ENCODE results near the gene DACT3. TPM values are rescaled to one million over a fixed set of nuclear protein-coding genes. Genes with fewer than 3 reads are reported as not detected.
"Not testable (repeated sequence)": the region's sequence is repeated elsewhere in the genome, so short reads cannot be mapped to it uniquely, and the experiment has no call there.

The DACT3 gene
- total RNA-seq, 1 donor from 2014 or later = 14.5 TPM

- no peak for DNase-seq
Measured at GRCh38 chr19:46633130-46633529, 27.9 kb downstream of the DACT3 start.

DNA sequence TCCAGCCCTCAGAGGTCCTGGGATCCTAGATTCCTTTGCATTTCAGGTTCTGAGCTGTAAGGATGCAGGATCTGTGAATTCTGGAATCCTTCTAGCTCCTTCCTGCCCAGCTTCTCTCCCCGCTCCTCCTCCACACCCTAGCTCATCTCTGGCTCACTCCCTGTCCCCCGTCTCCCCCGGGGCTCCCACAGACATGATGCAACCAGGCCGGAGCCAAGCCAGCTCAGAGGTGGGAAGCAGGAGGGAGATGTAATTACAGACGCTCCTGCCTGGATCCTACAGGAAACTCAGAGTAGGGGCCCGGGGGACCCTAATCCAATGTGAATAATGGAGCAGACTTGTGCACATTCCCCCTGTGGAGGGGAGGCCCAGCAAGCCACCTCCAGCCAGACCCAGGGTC is 29.5 kb downstream of the DACT3 start:
- DNase-seq = no peak

GRCh38 chr19:46630586-46631205 is 30.3 kb downstream of the DACT3 start:
- no peak for DNase-seq

GRCh38 chr19:46629546-46630025 is 31.4 kb downstream of the DACT3 start:
- no peak for DNase-seq

DNA sequence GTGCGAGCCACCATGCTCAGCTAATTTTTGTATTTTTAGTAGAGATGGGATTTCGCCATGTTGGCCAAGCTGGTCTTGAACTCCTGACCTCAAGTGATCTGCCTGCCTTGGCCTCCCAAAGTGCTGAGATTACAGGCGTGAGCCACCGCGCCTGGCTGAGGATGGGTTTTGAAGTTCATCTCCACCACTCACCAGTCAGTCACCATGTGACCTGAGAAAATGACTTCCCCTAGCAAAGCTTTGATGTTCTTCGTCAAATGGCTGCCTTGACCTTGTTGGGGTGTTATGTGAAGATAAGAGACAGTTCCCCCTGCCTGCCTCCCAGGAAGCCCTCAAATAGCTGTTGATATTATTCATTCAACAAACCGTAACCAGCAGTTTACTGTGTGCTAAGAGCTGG is 32.0 kb downstream of the DACT3 start:
- not testable (repeated sequence) for DNase-seq

DNA sequence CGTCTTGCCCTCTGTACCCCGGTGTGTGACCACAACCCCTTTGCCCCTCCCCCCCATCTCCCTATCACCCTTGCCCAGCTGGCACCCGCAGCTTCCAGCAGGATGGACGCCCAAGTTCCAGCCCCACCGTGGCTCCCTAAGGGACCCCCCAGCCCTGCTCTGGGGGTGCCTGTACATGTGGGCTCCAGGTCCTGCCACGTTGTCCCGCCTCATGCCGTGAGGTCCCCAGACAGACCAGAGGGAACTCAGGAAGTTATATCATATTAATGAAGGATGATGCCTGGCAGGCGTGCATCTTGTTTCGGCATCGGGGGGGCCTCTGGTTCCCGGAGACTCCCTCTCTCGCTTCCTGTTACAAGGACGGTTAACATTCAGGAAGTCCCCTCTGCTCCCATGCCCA is 34.5 kb downstream of the DACT3 start:
- DNase-seq = no peak

GRCh38 chr19:46625731-46626130 is 35.3 kb downstream of the DACT3 start:
- DNase-seq = no peak

- no peak for DNase-seq
Measured at GRCh38 chr19:46624958-46625661, 35.9 kb downstream of the DACT3 start, which contains the start of gene PTGIR. TSS of gene PTGIR (minus strand) at chr19:46625089. CDS start at chr19:46624225, 864 bp downstream.

DNA sequence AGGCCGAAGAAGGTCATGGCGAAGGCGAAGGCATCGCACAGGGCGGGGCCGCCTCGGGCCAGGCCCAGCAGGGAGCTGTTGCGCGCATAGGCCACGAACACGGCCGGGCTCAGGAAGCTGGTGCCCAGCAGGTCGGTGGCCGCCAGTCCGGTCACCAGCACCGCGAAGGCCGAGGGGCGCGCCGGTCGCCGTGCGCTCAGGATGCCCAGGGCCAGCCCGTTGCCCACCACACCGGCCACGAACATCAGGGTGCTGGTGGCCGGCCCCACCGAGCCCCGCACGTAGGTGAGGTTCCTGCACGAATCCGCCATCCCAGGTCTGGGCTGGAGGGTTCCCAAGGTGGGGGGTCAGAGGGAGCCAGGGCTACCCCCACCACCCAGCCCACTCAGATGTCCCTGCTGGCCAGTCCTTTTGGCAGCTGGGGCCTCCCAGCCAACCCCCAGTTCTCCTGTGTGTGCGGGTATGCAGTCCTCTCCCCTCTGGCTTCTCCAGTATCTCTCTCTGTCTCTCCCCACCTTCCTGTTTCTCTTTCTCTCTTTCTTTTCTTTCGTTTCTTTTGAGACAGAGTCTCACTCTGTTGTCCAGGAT is 37.0 kb downstream of the DACT3 start:
- DNase-seq = no peak

DNA sequence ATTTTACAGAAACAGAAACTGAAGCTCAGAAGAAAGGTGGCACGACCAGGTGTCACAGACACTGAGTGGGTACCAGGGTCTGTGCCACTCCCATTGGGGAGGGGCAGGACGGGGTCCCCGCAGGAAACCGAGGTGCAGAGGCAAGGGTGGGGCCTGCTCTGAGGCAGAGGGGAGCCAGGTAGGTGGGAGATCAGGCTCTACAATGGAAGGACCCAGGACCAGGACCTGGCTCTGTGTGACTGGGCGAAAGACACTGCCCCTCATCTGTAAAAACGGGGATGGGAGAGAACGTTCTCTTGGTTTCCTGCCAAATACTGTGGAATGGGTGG is 38.9 kb downstream of the DACT3 start:
- no peak for DNase-seq

DNA sequence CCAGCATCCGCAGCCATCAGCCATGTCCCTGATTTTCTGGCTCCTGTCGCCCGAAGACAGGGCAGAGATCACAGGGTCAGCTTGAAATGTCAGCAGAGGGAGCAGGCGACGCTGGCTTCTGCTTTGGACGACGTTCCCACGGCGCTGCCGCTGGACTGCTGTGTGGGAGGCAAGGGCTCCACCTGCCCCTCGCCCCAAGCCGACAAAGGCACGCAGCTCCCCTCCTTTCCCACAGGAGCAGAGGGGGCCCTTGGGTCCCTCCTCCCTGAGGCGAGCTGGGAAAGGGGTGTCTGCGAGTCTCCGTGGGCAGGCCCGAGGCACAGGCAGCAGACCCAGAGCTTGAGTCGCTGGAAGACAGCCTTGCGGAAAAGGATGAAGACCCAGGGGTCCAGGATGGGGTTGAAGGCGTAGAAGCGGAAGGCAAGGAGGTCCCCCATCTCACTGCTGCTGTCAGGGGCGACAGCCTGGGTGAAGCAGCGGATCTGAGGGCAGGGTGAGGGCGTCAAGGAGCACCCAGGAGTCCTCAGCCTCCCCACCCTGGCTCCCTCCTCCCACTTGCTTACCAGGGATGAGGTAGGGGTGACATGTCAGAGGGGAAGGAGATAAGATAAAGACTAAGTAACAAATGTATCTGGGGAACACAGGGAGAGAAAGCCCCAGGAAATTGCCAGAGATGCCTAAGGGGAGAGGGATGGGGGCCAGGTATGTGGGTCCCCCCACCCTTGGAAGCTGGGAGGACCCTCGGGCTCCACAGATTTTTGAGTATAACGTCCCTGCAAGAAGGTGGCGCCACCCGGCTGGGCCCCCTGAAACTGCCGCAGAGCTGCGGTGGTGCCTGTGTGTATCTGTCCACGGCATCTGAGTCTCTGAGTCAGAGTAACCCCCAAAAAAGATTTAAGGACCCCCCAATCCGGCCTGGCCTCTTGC is 39.5 kb downstream of the DACT3 start:
- DNase-seq = no peak

DNA sequence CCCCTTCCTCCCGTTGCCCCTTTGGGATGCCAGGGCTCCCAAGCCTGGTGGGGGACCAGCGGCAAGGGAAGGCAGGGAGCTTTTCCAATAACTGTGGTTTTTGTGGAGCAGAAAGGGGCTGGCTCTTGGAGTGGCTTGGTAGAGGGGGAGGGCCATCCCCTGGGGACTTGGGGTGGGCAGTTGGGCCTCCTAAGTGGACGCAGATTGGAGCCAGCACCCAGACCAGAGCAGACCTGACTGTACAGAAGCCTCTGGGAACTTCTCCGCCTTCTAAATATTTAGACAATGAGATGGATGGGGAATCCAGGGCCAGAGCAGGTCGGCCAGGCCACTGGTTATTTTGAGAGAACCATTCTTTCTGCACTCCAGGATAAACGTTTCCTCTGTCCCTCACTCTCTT is 40.3 kb downstream of the DACT3 start:
- DNase-seq = no peak

DNA sequence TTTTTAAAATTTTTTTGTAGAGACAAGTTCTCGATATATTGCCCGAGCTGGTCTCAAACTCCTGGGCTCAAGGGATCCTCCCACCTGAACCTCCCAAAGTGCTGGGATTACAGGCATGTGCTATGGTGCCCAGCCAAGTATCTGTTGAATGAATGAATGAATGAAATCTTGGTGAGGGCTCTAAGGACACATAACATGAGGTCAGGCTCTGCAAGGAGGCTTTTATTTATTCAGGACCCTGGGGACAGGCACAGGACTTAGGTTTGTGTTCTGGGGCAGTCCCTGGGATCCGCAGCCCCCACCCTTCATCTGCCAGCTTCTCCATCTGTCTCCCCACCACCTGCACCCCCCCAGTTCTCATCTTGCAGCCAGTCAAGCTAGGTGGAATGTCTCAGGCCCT is 40.7 kb downstream of the DACT3 start:
- no peak for DNase-seq

DNA sequence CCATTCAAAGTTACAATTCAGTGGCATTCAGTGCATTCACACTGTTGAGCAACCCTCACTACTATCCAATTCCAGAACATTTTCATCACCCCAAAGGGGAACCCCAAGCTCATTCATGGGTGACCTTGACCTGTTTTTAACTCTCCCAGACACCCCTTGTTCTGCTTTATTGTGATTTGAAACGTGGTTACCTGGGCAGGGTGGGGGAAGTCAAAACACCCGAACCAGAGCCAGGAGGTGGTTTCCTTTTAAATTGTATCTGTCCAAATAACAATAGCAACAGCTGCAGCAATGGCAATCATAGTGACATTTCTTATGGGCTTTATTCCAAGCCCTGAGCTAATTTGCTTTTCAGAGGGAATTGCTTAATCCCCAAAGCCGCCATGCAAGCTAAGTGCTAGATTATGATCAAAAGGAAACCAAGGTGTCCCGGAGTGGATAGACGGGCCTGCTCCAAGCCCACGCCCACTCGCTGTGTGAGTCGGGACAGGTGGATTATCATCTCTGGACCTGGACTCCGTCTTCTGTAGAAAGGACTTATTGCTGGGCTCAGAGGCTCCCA is 42.2 kb downstream of the DACT3 start:
- DNase-seq = no peak

GRCh38 chr19:46617601-46618000 is 43.4 kb downstream of the DACT3 start:
- no peak for DNase-seq

GRCh38 chr19:46616631-46617322 is 44.2 kb downstream of the DACT3 start:
- no peak for DNase-seq

- no peak for DNase-seq
Measured at GRCh38 chr19:46615966-46616365, 45.0 kb downstream of the DACT3 start.

DNA sequence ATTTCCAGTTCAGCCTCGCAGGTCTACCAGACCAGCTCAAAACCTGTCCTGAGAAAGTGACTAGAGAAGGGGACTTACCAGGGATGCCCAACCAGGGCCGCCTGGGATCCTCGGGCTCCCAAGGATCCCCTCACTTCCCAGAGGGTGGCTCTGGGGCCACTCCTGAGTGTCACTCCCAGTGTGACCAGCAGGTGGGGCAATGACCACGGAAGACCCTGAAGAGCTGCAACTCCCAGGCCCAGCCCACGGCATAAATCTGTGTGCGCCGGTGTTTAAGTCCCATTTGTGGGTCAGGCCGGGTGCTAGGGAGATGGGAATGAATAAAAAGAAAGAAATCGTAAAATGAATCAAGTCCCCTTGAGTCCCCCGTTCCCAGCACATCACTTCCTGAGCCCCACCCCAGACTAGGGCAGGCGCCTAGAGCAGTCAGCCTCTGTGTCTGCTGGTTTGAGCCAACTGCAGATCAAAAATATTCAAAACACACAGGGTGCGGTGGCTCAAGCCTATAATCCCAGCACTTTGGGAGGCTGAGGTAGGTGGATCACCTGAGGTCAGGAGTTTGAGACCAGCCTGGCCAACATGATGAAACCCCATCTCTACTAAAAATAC is 46.8 kb downstream of the DACT3 start:
- peak; percentile 74 for DNase-seq

GRCh38 chr19:46613525-46613924 is 47.5 kb downstream of the DACT3 start:
- DNase-seq = no peak

DNA sequence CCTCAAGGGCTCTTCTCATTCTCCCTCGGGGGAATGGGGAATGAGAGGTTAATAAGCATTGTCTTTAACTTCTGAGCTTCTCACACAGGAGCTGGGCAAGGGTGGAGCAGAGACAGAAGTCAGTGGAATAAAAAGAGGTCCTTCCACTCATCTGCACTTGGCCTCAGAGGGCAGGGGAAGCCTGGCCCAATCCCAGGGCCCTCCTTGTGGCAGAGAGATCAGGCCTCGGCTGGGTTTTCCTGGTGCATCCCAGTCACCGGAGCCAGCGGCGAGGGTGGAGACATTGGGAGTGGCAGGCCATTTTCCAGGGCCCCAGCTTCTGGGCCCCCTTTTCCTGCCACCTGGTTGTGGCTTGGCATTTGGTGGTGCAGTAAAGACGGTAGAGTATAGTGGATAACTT is 49.2 kb downstream of the DACT3 start:
- DNase-seq = no peak
